Measurements from ENCODE around the gene SPANXN4.

The SPANXN4 gene

DNA sequence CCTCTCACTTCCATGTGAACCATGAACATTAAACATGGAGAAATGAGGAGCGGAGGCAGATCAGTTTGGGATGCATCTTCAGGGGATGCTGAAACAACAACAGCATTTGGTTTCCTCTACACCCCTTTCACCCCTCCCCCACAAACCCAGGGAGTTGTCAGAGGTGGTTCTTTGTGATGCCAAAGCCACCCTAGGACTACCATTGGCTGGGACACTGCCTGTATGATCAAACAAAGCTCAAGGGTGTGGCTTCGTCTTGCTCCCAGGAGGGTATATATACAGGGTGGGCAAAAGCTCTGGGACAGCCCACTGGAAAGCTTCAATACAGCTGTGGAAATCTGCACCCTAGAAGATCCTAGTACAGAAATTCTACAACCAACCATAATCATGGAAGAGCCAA, at the start of gene SPANXN4:
Gene SPANXN4 (plus strand): TSS at position 301 of the 400 bp plus-strand sequence. CDS start 87 bp downstream, at position 388.
- no peak for DNase-seq

DNA sequence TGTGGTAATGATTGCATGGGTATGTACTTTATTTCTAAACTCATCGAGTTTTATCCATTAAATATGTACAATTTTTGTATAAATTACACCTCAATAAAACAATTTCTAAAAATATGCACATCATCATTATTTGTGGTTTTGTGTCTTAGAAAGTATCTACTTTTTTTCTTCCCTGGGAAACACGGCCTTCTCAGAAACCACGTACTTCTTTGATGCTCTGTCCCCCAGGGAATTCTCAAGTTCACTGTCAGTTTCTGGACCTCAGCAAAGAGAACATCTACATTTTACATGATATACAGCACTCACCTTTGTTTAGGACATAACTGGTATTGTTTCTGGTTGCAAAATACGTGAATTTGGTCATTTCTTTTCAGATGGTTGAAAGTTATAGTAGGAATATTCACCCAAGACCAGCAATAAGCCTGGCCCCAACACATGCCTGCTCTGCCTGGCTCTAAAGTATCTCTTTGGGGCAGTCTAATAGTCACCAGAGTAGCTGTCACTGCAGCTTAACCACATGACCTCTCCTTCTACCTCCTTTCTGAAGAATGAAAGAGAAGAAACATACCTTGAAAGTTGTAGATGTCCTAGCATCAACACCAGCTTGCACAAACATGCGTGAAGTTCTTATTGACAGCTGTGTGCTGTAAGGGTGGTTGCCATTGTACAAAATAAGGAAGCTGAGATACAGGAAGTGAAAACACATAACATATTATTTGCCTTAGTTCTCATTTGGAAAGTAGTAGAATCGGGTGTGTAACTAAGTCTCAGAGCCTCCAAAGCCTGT, 48.4 kb upstream of the SPANXN4 start:
- DNase-seq: no peak

GRCh38 chrX:142978130-142978684, 47.5 kb upstream of the SPANXN4 start:
- DNase-seq: no peak

DNA sequence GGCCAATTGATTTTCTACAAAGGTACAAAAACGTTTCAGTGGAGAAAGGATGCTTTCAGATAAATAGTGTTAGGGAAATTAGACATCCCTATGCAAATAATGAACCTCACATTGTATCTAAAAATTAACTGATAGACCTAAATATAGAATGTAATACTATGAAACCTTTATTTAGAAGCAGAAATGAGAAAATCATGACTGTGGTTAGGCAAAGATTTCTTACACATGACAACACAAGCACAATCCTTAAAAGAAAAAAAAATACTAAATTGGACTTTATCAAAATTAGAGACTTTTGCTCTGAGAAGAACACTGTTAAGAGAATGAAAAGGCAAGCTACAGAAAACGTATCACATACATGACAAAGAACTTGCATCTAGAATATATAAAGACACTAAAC, 43.0 kb upstream of the SPANXN4 start:
- no peak for DNase-seq

DNA sequence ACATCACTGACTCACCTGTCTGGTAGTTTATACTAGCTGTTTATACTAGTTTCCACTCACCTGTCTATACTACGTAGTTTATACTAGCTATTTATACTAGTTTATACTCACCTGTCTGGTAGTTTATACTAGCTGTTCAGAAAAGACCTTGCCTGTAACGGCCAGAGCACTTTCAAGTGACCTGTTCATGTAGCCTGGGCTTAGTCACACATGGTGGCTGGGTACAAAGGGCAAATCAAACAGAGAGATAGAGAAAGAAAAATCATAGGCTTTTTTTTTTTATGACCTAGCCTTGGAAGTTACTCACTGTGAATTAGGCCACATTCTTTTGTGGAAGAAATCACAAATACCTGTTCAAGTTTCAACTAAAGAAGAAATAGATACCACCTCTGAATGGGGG, 30.7 kb upstream of the SPANXN4 start:
- DNase-seq: no peak

DNA sequence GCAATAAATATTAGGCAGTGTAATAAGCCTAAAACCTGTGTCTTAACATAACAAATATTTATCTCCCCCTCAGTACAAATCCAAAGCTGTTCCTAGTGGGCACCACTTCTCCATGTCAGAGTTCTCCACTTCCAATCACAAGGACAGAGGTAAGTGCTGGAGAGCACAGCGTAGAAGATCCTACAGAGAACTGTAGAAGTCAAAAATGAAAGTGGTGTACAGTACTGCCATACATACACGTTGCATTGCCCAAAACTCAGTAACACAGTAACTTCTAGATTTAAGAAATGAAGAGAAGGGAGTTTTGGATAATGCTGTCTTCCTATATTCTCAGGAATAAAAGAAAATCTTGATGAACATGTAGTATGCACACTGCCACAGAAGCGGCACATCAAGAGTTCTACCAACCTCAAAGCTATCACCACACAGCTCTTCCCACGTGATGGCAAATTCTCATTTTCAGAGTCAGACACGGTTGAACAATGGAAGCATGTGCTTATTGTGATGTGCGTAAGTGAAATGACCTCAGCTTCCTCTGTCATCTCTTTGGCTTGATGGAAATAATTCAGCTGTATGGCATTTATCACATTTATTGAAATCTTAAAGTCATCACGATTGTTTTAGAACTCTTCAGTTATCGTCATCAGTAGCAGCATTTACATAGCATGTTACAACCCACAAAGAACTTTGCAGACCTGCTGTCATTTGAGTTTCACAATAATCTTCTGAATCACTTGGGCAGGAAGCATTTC, 27.1 kb upstream of the SPANXN4 start:
- DNase-seq: no peak

- no peak for DNase-seq
Measured at GRCh38 chrX:142999199-142999701, 26.5 kb upstream of the SPANXN4 start.

- no peak for DNase-seq
Measured at GRCh38 chrX:143002206-143002605, 23.5 kb upstream of the SPANXN4 start.

- DNase-seq: no peak
Measured at GRCh38 chrX:143017272-143017671, 8.5 kb upstream of the SPANXN4 start.

DNA sequence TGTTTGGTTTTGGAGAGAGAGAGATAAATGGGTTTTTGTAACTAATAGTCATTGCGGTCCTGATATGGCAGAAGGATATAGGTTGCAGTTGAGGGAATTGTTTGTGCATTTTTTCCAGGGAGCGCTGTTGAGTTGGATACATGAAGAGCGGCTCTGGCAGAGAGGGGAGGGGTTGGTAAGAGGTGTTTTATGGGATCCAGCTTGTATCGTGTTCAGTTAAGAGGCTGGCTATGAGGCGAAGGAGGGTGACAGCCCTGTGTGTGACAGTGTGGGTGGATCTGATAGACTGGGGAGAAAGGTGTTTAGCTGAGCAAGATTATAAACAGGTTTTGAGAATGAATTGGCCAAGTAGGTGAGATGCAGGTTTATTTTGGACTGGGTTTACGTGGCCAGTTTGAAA, 1.5 kb downstream of the SPANXN4 start:
- DNase-seq: no peak

DNA sequence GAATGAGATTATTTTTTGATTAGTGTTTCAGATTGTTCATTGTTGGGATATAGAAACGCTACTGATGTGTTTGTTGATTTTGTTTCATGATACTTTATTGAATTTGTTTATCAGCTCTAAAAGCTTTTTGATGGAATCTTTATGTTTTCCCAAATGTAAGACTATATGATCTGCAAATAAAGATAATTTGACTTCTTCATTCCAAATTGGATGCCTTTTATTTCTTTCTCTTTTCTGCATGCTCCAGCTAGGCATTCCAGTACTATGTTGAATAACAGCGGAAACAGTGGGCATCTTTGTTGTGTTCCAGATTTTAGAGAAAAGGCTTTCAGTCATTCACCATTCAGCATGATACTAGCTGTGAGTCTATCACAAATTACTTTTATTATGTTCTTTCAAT, 21.8 kb downstream of the SPANXN4 start:
- DNase-seq: no peak

DNA sequence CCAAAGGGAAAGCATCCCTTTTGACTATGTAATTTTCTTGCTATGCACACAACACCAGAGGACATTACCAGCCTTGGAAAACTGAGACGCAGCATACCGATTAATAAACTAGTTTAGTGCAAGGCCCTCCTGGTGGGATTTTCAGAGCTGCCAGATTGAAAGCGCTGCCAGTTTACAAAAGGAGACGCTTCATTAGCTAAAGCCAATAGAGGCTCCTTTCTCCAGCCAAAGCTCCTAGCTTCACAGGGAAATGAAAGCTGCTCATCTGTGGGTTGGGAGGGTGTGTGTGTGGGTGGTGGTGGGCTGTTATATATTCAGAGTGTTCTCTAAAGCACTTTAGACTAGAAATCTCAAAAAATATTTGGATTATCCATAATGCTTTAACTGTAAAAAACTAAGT, 32.4 kb downstream of the SPANXN4 start:
- no peak for DNase-seq

- no peak for DNase-seq
Measured at GRCh38 chrX:143081231-143081630, 55.5 kb downstream of the SPANXN4 start.

DNA sequence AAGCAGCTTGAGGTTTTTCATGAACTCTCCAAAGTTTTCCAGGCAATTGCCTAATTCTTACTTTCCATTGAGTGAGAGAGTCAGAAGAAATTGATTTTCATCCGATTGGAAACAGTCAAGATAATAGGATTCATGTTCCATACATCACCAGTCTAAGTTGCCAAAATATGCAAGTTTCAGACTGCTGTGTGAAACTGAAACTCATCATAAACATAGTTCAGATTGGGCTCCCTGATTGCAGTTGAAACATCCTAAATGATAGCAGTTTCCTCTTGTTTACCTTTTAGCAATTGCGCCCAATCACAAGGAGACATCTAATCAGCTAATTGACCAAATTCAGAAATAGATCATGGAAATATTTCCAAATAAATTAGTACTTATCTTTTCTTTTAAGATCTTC, 56.8 kb downstream of the SPANXN4 start:
- DNase-seq: no peak

Data from CD4-positive, alpha-beta T cell treated with Interferon gamma for 1 hour (primary cell).